HG02571 (cell line): ENCODE measurements around the gene CBX8.

ENCODE experiments used
- ATAC-seq: cut with Tn5 transposase; IDR thresholded peaks from one replicate; pipeline ENCODE4 v1.9.1; 2021; ENCODE audit warnings: mild to moderate bottlenecking, moderate library complexity; ENCODE audit not compliant: unreplicated experiment

The CBX8 gene

GRCh38 chr17:79808763-79809529 is 12.1 kb upstream of the CBX8 start:
- no peak for ATAC-seq

GRCh38 chr17:79806863-79807720 is 10.2 kb upstream of the CBX8 start:
- ATAC-seq: no peak

- ATAC-seq: no peak
Measured at GRCh38 chr17:79806446-79806760, 9.5 kb upstream of the CBX8 start.

GRCh38 chr17:79804856-79805696 is 8.2 kb upstream of the CBX8 start:
- ATAC-seq: no peak

GRCh38 chr17:79803997-79804855 is 7.3 kb upstream of the CBX8 start:
- peak; percentile 57 for ATAC-seq

GRCh38 chr17:79803421-79803996 is 6.6 kb upstream of the CBX8 start:
- no peak for ATAC-seq

GRCh38 chr17:79802736-79803420 is 6.0 kb upstream of the CBX8 start:
- ATAC-seq: no peak

GRCh38 chr17:79802039-79802735 is 5.3 kb upstream of the CBX8 start:
- ATAC-seq: no peak

- no peak for ATAC-seq
Measured at GRCh38 chr17:79801156-79802038, 4.5 kb upstream of the CBX8 start.

- no peak for ATAC-seq
Measured at GRCh38 chr17:79800325-79801155, 3.7 kb upstream of the CBX8 start.

- no peak for ATAC-seq
Measured at GRCh38 chr17:79799538-79800324, 2.9 kb upstream of the CBX8 start.

GRCh38 chr17:79799174-79799537 is 2.3 kb upstream of the CBX8 start:
- ATAC-seq: no peak

GRCh38 chr17:79798299-79799173 is 1.7 kb upstream of the CBX8 start:
- ATAC-seq: no peak

- ATAC-seq: peak; percentile 4
Measured at GRCh38 chr17:79797492-79798298, 818 bp upstream of the CBX8 start.

- ATAC-seq: no peak
Measured at GRCh38 chr17:79796444-79796762, 474 bp downstream of the CBX8 start.
